GM19467 (cell line): ENCODE measurements around the gene POLA1.

Experiments
- ATAC-seq: cut with Tn5 transposase; IDR thresholded peaks from one replicate; pipeline ENCODE4 v1.9.1; 2021; ENCODE audit warnings: mild to moderate bottlenecking, moderate library complexity; ENCODE audit not compliant: unreplicated experiment

POLA1 gene

DNA sequence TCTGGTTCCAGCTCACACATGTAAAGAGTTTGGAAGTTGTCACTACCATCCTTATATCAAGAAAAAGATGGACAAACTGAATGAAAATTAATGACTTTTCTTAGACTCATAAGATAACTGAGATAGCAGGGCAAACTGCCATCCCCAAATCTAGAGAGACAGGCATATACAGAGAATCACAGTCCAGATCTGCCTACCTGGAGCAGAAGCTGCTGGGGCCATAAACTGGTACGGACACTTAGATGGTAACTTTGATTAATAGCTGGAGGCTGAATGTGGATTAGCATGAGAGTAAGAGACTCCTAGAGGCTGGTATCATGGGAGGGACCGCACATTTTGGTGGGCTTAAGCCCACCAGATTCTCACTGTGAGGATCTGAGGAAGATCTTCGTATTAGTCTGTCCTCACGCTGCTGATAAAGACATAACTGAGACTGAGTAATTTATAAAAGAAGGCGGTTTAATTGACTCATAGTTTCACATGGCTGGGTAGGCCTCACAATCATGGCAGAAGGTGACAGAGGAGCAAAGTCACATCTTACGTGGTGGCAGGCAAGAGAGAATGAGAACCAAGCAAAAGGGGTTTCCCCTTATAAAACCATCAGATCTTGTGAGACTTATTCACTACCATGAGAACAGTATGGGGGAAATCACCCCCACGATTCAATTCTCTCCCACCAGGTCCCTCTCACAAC, 10.8 kb upstream of the POLA1 start:
- no peak for ATAC-seq

DNA sequence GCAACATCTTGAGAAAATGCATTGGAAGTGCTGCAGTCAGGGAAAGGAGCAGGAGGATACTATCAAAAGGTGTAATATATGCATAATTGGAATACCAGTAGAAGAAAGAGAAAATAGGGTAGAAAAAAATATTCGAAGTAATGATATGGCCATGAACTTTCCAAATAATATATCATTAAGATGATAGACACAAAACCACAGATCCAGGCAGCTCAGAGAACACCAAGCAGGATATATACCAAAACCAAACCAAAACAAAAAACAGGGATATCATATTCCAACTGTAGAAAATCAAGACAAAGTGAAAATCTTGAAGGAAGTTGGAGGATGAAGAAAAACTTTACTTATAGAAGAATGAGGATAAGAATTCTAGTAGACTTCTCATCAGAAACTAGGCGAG, 9.7 kb upstream of the POLA1 start:
- no peak for ATAC-seq

DNA sequence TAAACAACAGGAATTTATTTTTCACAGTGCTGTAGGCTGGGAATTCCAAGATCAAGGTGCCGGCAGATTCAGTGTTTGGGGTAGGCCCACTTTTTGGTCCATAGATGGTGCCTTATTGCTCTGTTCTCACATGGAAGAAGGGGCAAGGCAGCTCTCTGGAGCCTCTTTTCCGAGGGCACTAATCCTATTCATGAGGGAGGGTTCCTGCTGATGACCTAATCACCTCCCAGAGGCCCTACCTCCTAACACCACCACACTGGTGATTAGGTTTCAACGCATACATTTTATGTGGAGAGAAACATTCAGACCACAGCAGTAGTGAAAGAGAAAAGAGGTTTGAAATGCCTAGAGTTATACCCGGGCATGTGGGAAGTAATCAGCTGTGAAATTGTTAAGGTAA, 1.4 kb upstream of the POLA1 start:
- no peak for ATAC-seq

DNA sequence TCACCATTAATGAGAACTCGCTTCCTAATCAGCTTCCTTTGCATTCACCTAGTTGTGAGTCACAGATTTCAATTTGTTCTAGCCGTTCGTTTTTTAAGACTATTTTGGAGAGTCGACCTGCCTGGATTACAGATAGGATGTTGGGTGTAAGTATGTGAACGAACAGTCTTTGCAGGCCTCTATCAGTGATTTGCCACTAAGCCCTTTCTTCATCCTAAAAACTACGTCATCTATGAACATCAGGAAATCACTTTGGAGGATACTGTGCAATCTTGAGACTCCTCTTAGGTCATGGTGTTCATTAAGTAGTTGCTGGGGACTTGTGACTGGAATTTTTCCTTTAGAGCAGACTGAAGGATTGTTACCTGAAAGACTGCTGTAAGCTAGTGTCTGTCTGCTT, 1.1 kb downstream of the POLA1 start:
- ATAC-seq, result no peak

DNA sequence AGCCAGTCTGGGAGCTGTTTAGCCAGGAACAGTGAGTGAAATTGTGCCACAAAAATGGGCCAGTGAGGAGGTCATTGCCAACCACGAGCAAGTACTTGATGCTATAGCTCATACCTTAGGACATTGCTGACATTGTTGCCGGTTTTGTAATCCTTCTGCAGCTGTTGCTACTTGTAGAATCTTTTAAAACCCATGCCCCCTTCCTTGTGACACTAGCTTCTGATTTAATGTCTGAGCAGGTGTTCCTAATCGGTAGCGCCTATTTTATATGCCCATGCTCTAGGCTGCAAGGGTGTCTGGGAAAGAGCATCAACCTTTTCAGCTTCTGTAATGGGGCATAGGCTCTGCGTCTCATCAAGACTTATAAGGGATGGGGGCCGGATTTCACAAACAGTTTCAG, 2.6 kb downstream of the POLA1 start:
- no peak for ATAC-seq

DNA sequence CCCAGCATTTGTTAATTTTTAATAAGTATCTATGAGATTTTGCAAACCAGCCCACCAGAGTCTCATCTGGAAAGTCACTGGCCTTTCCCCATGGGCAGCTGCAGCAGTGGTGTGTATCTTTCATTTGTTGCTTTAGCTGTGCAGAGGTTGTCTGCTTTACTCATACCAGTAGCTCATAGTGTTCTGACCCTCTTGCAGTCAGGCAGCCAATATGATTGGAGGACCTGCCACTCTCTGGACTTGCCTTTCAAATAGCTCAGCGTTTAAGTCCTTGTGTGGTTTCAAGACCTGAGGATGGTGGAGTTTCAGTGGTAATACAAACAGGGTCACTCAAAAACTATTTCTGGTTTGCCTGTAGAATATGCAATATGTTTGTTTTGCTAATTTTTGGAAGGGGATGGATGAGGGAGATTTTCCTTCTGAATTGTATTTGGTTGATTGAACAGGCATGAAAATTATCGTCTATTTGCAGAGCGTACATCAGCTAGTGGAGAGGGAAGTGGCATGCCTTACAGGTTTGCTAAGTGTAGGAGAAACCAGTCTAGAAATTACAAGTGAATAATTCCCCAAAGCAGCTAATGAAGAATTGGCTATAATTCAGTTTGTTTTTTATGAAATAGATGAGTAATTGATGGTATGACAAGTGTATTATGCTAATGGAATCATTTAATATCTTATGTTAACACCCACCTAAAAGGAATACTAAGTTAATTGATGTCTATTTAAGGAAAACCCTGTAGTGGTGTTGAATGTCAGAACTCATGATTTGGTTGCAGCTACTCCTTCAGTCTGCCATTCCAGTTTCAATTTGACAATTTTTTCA, 8.9 kb downstream of the POLA1 start:
- ATAC-seq, result peak; percentile 98

DNA sequence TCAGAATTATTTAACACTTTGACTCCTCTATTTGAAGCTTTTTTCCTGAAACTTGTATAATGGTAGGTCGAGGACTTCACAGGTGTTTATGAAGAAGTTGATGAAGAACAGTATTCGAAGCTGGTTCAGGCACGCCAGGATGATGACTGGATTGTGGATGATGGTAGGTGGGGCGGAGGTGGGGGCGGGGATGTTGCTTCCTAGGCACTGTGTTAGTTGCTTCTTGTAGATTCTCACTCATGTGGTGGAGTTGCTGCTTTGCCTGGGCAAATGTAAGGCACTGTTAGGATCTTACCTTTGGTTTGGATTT, 9.4 kb downstream of the POLA1 start:
- ATAC-seq, result no peak

DNA sequence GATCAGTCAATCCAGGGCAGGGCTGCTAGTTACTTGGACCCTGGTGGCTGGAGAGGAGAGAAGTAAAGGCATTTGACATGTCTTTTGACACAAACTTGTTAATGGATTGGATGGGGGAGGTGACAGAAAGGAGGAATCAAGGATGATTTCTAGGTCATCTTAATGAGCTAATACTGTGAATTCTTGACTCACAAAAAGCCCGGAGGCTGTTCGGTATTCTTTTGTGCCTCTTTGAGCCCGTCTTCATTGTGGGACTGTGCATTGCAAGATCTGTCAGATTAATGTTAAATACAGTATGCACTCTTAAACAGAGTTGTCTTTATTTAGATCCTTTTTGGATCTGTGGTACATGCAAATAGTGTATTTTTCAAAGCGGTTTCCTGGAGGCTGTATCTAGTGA, 25.1 kb downstream of the POLA1 start:
- ATAC-seq, result no peak

DNA sequence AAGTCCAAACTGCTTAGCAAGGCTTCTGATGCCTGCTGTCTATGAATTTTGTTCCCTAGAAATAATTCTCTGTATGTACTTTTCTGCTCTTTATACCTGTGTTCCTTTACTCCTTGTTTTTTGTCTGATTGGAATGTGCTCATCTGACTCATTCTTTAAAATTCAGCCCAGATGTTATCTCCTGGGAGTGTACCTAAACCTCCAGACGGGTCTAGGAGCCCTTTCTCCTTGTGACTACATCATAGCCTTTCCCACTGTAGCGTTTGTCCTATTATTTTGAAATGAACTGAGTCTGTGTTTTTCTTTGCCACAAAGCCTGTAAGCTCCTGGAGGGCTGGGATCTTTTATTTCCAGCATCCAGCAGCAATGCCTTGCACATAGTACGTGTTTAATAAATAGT, 26.3 kb downstream of the POLA1 start:
- ATAC-seq, result no peak

DNA sequence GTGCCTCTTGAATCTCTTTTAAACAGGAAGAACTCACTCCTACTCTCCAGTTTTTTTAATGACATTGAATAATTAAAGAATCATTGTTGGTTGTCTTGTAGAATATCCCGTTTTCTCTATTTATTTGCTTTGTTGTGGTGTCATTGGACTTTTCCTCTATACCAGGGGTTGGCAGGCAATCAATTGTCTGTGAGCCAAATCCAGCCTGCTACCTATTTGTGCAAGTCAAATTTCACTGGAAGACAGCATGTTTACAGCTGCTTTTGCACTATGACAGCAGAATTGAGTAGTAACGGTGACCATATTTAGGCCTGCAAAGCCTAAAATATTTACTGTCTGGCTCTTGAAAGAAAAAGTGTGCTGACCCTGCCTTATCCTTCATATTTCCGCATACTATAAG, 34.8 kb downstream of the POLA1 start:
- ATAC-seq, result no peak

DNA sequence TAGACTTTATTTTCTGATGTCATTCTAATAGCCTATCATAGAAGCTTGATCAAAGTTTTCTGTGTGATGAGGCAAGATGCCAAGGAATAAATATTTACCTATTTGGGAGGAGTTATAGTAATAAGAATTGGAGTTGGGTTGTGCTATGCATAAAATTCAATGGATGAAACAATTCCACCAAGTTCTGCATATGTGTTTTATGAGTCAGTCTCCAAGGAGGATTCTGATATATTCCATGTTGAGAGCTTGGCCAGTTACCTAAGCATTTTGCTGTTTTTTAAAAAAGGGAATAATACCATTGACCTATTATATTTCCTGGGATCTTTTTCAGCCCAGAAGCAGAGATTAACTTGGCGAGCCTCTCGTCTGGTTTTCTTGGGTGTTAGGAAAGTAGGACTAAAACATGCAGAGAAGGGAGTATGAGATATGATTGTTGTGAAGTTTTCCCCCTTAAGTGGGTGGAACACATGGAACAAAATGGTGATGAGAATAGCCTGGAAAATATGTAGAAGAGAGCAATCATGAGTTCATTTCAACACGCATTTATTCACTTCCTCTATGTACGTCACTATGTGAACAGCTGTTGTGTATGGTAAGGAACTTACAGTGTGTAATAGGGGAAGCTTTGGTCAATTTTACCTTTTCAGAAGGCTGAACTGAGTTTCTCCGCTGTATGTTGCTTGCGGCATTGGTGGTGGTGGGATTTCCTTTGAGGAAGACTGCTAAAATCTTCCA, 39.2 kb downstream of the POLA1 start:
- ATAC-seq, result no peak

DNA sequence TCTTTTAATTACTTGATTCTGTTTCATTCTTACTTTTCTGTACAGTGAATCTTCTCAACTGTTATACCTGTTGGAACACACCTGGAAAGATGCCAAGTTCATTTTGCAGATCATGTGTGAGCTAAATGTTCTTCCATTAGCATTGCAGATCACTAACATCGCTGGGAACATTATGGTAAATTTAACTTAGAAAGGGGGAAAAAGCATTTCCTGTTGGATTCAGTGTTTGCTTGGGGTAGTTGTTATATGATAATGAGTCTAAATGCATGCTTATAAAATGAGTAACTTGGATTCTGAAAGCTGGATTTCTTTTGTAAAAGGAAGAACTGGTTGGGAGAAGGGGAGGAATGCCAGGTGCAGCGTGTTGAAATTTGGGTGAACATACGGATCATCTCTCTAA, 47.6 kb downstream of the POLA1 start:
- ATAC-seq, result no peak

DNA sequence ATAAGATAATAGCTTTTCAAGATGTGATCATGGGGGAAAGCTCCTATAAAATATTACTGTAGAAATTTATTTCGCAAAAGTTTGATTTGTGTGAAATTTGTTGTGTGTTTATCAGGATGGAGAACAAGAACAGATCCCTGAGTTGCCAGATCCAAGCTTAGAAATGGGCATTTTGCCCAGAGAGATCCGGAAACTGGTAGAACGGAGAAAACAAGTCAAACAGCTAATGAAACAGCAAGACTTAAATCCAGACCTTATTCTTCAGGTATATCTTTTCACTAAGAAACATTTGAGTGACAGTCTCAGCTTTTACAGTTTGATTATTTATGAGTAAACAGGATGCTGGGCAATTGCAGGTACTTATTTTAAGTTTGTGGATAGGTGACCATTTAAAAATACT, 54.5 kb downstream of the POLA1 start:
- ATAC-seq, result no peak

DNA sequence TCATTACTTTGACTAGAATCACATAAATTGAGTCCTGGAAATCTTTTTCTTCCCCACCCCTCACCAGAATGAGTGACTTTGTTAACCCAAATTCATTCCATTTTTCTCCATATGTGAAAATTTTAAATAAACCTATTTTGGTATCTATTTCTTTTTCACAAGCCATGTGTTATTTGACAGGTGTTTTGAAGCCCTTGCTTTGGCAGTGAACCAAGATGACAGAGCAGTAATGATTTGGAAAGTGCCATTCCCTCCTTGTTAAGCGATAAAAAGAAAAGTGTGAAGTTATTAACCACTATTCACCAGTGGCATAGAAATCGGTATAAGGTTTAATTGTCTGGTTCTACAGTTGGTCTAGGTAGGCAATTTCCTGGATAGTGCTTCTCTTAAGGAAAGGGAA, 66.1 kb downstream of the POLA1 start:
- ATAC-seq, result no peak

DNA sequence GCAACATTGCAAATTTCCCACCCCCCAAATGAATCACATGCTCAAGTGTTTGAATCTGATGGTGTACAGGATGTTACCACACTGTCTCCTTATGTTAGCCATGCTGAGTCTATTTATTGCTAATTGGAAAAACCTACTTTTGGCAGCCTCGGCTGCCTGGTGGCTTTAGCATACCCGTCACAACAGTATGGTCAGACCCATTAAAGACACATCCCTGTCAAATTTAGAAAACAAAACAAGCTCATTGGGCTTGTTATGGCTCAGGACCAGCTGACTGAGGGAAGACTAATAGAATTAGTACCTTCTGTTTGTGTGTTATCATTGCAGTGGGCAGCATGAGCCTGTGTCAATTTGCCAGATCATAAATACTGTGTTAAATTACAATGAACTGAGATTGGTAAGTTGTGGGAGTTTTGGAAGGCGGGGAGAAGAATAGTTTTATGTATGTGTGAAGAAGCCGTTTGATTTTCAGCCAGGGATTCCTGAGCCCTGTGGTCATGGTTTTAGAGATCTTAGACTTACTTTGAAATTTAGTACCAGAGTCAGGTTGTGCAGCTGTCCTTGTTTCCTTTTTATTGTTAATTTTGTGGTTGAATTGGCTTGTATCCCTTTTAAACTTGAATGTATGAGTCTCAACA, 66.8 kb downstream of the POLA1 start:
- ATAC-seq, result no peak

DNA sequence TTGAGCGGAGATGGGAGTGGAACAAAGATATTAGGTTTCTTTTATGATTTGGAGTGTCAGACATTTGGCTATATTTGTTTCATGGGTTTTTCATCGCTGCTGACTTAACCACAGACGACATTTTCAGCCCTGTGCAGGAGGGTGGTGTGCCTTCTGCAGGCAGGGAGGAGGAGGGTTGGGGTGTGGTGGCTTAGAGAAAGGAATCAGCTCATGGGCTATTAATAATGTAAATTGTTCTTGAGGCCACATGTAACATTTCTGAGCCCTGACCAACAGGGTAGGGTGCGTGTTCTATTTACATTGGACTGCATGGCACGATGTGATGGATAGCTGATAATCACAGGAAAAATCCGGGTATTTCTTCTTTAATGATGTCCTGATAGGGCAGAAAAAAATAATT, 67.6 kb downstream of the POLA1 start:
- no peak for ATAC-seq

DNA sequence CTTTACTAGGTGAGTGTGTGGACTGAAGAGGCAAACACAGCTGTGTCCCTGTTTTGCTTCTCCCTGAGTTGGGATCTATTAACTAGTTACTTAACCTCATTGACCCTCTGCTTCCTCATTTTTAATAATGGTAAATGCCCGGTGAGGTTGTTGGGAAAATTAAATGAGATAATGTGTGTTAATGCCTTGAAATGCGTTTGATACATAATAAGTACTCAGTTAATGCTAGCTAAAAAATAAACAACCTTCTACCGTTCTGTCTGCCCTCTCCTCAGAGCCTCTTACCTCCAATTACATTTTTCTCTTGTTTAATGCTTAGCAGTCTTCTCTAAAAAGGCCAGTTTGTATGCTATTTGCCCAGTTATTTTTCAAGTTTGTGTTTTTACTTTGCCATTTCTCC, 70.3 kb downstream of the POLA1 start:
- no peak for ATAC-seq

DNA sequence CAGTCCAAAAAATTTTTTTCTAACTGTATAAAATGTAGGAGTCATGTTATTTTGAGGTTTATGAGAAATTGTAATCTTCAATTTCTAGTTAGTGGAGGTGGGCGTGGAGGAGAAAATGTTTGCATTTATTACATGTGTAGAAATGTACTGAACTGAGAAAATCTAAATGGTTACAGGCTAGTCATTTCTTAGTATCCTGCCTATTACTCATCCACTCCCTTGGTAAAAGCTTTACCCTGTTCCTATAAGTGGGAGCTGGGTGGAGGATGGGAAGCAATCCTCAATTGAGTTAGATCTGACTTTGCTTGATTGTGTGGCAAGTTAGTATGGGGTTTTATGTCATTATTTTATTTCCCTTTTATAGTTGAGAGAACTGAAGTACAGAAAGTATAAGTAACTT, 73.8 kb downstream of the POLA1 start:
- no peak for ATAC-seq

DNA sequence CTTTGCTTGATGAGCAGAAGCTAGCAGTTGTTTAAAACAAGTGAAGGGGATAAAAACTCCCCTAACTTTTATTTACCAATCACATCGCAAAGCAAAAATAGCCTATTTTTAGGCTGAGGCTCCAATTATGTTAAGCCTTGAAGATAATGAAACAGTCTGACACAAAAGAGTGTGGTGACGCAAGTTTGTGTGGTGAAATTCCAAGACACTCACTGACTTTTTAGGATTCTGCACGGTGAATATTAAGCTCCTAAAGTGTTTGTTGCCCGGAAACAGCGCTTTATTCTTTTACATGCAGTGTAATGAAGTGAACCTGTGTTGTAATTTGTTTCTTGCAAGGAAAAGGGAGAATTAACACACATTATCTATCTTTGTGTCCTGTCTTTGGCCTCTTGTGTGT, 74.8 kb downstream of the POLA1 start:
- no peak for ATAC-seq

DNA sequence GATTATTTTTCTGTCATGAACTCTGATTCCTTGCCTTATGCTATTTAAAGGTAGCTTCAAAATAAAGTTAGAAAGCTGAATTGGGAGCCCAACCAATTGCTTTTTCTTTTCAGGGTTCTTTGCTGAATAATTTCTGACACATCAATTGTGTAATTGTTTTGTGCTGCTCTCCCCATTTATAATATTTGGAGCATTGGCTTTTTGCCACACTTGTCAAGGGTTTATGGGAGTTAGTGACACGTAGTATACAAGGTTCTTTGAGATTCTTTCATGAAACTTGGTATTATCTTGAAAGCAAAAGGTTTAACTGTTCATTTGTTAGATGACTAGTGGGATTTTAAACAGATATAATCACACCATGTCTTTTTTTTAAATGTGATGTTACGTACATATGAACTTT, 80.9 kb downstream of the POLA1 start:
- ATAC-seq, result no peak

DNA sequence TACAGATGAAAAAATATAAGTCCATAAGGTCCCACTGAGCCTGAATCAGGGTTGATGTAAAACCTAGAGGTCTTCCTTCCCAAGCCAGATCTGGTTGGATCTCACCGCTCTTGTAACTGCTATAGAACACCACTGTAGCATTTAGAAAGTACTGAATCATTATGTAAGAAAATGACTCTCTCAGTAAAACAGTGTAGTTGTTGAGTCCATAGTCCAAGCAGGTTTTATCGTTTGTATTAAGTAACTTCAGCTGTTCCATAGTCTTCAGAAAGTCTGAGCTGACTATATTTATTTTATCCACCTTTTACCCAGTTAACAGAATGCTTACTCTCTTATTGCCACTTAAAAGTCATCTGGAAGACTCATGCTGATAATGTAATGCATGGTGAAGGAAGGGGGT, 82.2 kb downstream of the POLA1 start:
- ATAC-seq, result no peak

DNA sequence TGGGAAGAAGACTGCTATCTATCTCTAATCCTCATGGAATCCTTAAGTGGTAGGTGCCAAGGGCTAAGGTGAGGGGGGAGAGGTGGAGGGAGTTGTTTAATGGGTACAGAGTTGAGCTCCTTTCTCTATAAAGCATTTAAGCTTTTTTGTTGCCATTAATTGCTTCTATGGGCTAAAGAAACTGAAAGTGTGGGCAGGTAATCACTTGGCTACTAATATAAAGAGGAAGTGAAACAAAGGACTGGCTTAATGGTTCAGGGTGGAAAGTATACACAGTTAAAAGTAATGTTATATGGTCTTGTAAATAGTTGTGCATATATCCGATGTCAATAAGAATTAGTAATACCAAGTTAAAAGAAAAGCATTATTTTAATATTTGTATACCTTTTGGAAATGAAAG, 83.9 kb downstream of the POLA1 start:
- ATAC-seq, result peak; percentile 96
